ENCODE results near the gene SLC18A3. TPM values are rescaled to one million over a fixed set of nuclear protein-coding genes. Genes with fewer than 3 reads are reported as not detected.

SLC18A3 gene
- total RNA-seq, 3 donors from 2014 or later = not detected

DNA sequence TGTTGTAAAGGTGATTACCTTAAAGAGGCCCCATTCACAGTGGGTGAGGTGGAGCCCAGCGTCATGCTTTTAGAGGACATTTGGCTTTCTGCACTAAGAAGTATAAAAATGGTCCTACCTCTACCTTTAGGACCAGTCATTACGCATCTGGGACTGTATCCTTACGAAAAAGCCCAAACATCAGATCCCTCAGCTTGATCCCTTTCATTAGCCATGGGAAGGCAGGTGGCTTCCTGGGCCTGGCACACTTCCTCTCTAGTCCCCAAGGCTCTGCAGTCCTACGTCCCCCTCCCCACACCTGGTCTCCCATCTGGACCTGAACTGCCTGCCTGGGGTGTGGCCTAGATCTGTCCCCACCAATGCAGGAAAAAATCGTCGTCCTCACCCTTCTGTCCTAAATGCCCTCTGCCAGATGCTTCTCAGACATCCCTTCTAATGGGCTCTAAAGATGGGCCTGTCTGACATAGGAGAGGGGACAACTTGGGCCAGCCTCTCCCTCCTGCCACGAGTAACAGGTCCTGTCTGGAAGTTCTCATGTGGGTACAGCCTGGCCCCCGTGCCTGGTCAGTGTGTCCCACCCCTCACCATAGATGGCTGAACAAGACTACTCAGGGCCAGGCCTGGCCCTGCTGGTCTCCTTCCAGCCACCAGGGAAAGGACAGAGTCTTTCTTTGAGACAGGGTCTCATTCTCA lies 11.8 kb upstream of the SLC18A3 start:
- intact Hi-C loops (cut with DNase I; ENCODE audit: low total_unique reads) = no loop called here
- Histone ChIP-seq H3K27ac (no peak overlapping the region), H3K4me3 (no peak overlapping the region), H3K27me3 (peaks cover 0 to 33% of the 10 kb centered on the region in 2 donors), H3K4me1 (no peaks in the 10 kb centered on the region), H3K9me3 (no peaks in the 10 kb centered on the region), H3K36me3 (no peaks in the 10 kb centered on the region)
- TF ChIP-seq, protein P1, sequence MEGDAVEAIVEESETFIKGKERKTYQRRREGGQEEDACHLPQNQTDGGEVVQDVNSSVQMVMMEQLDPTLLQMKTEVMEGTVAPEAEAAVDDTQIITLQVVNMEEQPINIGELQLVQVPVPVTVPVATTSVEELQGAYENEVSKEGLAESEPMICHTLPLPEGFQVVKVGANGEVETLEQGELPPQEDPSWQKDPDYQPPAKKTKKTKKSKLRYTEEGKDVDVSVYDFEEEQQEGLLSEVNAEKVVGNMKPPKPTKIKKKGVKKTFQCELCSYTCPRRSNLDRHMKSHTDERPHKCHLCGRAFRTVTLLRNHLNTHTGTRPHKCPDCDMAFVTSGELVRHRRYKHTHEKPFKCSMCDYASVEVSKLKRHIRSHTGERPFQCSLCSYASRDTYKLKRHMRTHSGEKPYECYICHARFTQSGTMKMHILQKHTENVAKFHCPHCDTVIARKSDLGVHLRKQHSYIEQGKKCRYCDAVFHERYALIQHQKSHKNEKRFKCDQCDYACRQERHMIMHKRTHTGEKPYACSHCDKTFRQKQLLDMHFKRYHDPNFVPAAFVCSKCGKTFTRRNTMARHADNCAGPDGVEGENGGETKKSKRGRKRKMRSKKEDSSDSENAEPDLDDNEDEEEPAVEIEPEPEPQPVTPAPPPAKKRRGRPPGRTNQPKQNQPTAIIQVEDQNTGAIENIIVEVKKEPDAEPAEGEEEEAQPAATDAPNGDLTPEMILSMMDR (IDR thresholded peaks at IDR 0.05) = no peak
- TF ChIP-seq POLR2A (IDR thresholded peaks at IDR 0.05) = no peak
- TF ChIP-seq POLR2AphosphoS5 (IDR thresholded peaks at IDR 0.05) = no peak
- no peak for DNase-seq (ENCODE audit: low spot score in 2 of 2)

- DNase-seq (ENCODE audit: low spot score in 2 of 2) = no peak
- H3K27ac ChIP-seq = no peak overlapping the region
- no peaks in the 10 kb centered on the region for H3K36me3 ChIP-seq
- no peaks in the 10 kb centered on the region for H3K9me3 ChIP-seq
- no peak overlapping the region for H3K4me3 ChIP-seq
- H3K27me3 ChIP-seq = peaks cover 0 to 39% of the 10 kb centered on the region in 2 donors
- intact Hi-C loops (cut with DNase I; ENCODE audit: low total_unique reads) = no loop called here
- TF ChIP-seq POLR2A (IDR thresholded peaks at IDR 0.05) (no peak), POLR2AphosphoS5 (IDR thresholded peaks at IDR 0.05) (no peak)
- TF ChIP-seq, protein P1 (IDR thresholded peaks at IDR 0.05) = no peak
- H3K4me1 ChIP-seq = no peaks in the 10 kb centered on the region
Measured at GRCh38 chr10:49598986-49599385, 11.1 kb upstream of the SLC18A3 start.

DNA sequence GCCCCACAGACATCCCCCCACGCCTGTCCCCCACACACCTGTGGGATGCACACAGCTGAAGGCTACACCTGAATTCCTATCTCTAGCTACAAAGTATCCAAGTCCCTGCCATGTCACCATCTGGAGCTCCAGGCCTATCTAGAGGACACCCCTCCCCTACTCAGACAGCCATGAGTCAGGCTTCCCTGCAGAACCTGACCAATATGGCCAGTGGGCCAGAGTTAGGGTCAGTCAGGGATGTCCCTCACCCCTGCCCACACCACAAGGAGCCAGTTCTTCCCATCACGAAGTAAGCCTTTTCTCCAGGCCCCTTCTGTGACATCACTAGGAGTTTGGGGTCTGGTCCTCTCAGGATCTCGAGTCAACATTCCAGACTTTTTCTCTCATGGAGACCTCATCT lies 10.6 kb upstream of the SLC18A3 start:
- Histone ChIP-seq H3K4me1 (no peaks in the 10 kb centered on the region), H3K27me3 (peaks cover 0 to 40% of the 10 kb centered on the region in 2 donors), H3K36me3 (no peaks in the 10 kb centered on the region), H3K9me3 (no peaks in the 10 kb centered on the region), H3K4me3 (no peak overlapping the region), H3K27ac (no peak overlapping the region)
- DNase-seq (ENCODE audit: low spot score in 2 of 2) = no peak
- TF ChIP-seq POLR2A (IDR thresholded peaks at IDR 0.05) (no peak), POLR2AphosphoS5 (IDR thresholded peaks at IDR 0.05) (no peak)
- TF ChIP-seq, protein P1 (IDR thresholded peaks at IDR 0.05) = no peak
- intact Hi-C loops (cut with DNase I; ENCODE audit: low total_unique reads) = no loop called here

DNA sequence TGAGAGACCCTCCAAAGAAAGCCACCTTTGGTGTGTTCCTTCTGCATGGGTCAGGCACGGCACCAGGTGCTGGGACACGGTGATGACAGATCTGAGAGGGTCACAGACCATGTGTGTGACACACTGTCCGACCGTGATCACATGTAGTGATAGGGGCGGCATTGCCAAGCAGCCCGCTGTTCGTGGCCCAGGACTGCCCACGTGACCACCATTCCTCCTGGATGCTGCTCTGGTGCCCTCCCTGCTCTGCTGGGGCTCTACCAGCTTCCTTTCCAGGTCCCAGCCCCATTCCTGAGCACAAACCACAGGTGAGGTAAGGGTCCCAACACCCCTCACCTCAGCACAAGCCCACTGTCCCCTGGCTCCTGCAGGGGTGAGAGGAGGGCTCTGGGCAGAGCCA lies 10.1 kb upstream of the SLC18A3 start:
- Histone ChIP-seq H3K27ac (no peak overlapping the region), H3K27me3 (peaks cover 0 to 40% of the 10 kb centered on the region in 2 donors), H3K4me1 (no peaks in the 10 kb centered on the region), H3K36me3 (no peaks in the 10 kb centered on the region), H3K9me3 (no peaks in the 10 kb centered on the region), H3K4me3 (no peak overlapping the region)
- intact Hi-C loops (cut with DNase I; ENCODE audit: low total_unique reads) = loop anchor here (1.0 kb wide), 1 partner anchor 25 kb away; no protein-coding TSS in a partner anchor
- DNase-seq (ENCODE audit: low spot score in 2 of 2) = no peak
- TF ChIP-seq POLR2A (IDR thresholded peaks at IDR 0.05) (no peak), POLR2AphosphoS5 (IDR thresholded peaks at IDR 0.05) (no peak)
- TF ChIP-seq, protein P1 (IDR thresholded peaks at IDR 0.05) = no peak

GRCh38 chr10:49600781-49601400 lies 9.2 kb upstream of the SLC18A3 start:
- Histone ChIP-seq H3K9me3 (no peaks in the 10 kb centered on the region), H3K36me3 (no peaks in the 10 kb centered on the region), H3K27ac (no peak overlapping the region), H3K27me3 (peaks cover 0 to 46% of the 10 kb centered on the region in 2 donors), H3K4me3 (no peak overlapping the region), H3K4me1 (no peaks in the 10 kb centered on the region)
- intact Hi-C loops (cut with DNase I; ENCODE audit: low total_unique reads) = loop anchor here (1.0 kb wide), 1 partner anchor 24 kb away; no protein-coding TSS in a partner anchor
- DNase-seq (ENCODE audit: low spot score in 2 of 2) = no peak
- no peak for TF ChIP-seq POLR2AphosphoS5 (IDR thresholded peaks at IDR 0.05)
- TF ChIP-seq, protein P1 (IDR thresholded peaks at IDR 0.05) = no peak
- no peak for TF ChIP-seq POLR2A (IDR thresholded peaks at IDR 0.05)

Measured in breast epithelium (tissue), 4 donors.